Measurements from ENCODE around the gene DNAH17. TPM values are rescaled to one million over a fixed set of nuclear protein-coding genes. Genes with fewer than 3 reads are reported as not detected.

DNAH17 gene
- total and polyA plus RNA-seq, 2 of the 8 experiments (the other 6 are each of a cell fraction or from before 2014, with no cell fraction given) = 0.14 to 0.67 TPM

DNA sequence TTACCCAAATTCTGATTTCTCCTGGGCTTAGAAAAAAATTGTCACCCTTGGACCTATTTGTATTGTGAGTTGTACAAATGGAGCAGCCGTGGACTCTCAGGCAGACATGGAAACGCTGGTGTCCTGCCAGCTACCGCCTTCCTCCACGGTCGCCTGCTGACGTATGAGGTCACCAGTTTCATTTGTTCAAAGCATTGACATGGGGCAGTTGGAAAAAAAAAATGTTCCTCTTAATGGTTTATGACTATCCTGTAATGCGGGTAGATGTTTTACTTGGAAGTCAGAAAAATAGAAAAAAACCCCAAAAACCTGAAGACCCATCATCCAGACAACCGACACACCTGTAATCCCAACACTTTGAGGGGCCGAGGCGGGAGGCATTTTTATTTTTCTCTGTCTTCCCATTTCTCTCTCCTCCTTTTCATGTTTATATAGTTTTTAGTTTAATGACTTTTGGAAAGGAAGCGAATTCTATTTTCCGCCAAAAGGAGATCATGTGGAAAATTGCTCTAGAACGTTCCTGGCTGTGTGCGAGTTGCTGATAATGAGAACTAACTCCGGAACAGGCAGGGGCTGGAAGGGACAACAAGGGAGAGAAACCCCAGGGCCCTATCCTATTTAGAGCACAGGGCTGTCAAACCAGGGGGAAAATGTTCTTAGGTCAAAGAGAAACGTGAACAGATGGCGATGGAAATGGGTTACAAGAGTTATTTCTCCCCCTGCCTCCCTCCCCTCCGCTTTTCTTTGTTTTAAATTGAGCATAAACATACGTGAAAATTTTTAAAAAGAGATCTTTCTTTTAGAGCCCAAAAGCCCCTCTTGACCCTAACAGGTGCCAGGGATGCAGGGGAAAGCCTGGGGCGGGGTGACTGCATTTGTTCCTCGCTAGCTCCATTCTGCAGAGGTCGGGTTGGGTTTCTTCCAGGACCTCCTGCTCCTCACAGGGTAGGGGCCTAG, 13.7 kb downstream of the DNAH17 start (continued):
- TF ChIP-seq SIX5 (IDR thresholded peaks at IDR 0.05; ENCODE audit: low read depth, low read length) = no peak
